NT2/D1 (cell line): ENCODE measurements around the gene KIF1A.

Experiments used
- DNase-seq: peaks from one replicate; pipeline ENCODE4 v3.0.0-alpha.2; 2011; ENCODE audit warnings: low read depth, low spot score
- H3K27me3 ChIP-seq: 2 replicates; pipeline ENCODE4 v1.6.0; 2011; ENCODE audit warnings: mild to moderate bottlenecking; ENCODE audit not compliant: insufficient read length, insufficient read depth
- H3K36me3 ChIP-seq: 2 replicates; pipeline ENCODE4 v1.6.1; 2011; ENCODE audit warnings: mild to moderate bottlenecking, low read length, mixed read lengths; ENCODE audit not compliant: insufficient read depth, insufficient read length
- H3K4me1 ChIP-seq: 2 replicates; pipeline ENCODE4 v1.5.1; 2011; ENCODE audit not compliant: insufficient read depth, insufficient read length
- H3K4me3 ChIP-seq: 2 replicates; pipeline ENCODE4 v1.5.1; 2011; ENCODE audit warnings: low read depth; ENCODE audit not compliant: insufficient read length
- H3K9ac ChIP-seq: 2 replicates; pipeline ENCODE4 v1.6.0; 2011; ENCODE audit warnings: low read depth; ENCODE audit not compliant: insufficient read length
- H3K9me3 ChIP-seq: 2 replicates; pipeline ENCODE4 v1.5.1; 2011; ENCODE audit warnings: mild to moderate bottlenecking, low read length; ENCODE audit not compliant: insufficient read depth
- SUZ12 ChIP-seq: IDR thresholded peaks from 2 replicates; pipeline ENCODE4 v1.6.1; 2011; ENCODE audit not compliant: insufficient read length, insufficient read depth; ENCODE audit errors: extremely low read depth
- YY1 ChIP-seq: IDR thresholded peaks from 2 replicates; pipeline ENCODE4 v1.6.1; 2011; ENCODE audit not compliant: insufficient read length, insufficient read depth
- ZNF274 ChIP-seq: IDR thresholded peaks from 2 replicates; pipeline ENCODE4 v1.6.1; 2011; ENCODE audit warnings: mild to moderate bottlenecking, low read depth, low read length

Gene KIF1A

DNA sequence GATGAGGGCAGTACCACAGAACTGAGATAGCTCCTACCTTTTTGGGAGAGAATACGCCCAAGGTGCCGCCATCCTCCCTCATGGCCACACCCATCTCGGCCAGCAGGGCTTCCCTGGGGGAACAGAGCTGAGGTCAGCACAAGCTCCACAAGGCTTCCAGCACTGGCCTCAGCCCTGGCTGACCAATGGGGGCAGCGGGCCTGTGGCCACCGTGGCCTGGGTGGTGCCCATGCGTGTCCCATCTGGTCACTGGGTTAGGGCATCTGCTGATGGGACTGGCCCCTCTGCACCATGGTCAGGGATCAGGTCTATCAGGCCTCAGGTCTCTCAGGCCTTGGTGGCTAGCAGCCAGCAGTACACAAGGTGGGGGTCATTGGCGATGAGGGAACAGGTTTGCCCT is 50.9 kb downstream of the KIF1A start:
- no peak for TF ChIP-seq SUZ12
- TF ChIP-seq YY1, result no peak
- TF ChIP-seq ZNF274, result no peak
- H3K9ac ChIP-seq, result no peak overlapping the region
- H3K4me1 ChIP-seq, result peaks cover 13% of the 10 kb centered on the region
- no peak overlapping the region for H3K4me3 ChIP-seq
- peaks cover 14% of the 10 kb centered on the region for H3K36me3 ChIP-seq
- H3K27me3 ChIP-seq, result no peaks in the 10 kb centered on the region
- no peaks in the 10 kb centered on the region for H3K9me3 ChIP-seq
- DNase-seq, result no peak

DNA sequence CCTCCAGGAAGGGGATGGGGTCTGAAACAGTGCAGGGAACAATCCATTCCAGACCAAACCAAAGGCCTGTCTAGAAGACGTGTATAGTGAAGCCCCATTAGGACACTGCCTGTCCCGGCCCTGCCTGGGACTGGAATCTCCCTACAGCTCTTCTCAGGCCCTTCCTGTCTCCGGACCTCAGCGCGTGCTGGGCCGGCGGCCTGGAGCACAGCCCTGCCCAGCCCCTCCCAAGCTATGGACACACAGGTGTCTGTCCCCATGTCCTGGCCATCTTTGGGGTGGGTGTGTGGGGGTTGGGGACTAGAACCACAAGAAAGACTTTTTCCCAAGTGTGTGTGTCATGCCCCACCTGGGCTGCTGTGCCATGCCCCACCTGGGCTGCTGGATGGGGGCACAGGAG is 51.8 kb downstream of the KIF1A start:
- H3K4me1 ChIP-seq, result peaks cover 13% of the 10 kb centered on the region
- DNase-seq, result no peak
- H3K27me3 ChIP-seq, result no peaks in the 10 kb centered on the region
- peaks cover 14% of the 10 kb centered on the region for H3K36me3 ChIP-seq
- H3K9ac ChIP-seq, result no peak overlapping the region
- no peak overlapping the region for H3K4me3 ChIP-seq
- no peaks in the 10 kb centered on the region for H3K9me3 ChIP-seq
- TF ChIP-seq ZNF274, result no peak
- no peak for TF ChIP-seq YY1

DNA sequence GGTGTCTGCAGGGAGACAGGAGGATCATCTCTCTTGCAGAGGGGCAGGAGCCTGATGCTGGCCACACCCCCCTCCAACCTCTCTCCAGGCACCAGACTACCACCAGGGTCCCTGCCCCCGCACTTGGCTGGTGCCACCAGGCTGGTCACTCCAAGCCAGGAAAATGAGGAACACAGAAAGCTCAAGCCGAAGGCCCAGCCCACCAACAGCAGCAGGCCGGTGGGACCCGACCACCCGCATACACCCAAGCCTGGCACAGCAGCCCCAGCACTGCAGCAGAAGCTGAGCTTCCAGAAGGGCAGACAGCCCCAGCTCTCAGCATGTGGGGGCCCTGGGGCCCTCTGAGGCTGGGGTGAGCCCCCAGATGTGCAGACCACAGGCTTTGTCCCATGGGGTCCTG is 52.7 kb downstream of the KIF1A start:
- DNase-seq, result no peak
- TF ChIP-seq YY1, result no peak
- H3K27me3 ChIP-seq, result no peaks in the 10 kb centered on the region

DNA sequence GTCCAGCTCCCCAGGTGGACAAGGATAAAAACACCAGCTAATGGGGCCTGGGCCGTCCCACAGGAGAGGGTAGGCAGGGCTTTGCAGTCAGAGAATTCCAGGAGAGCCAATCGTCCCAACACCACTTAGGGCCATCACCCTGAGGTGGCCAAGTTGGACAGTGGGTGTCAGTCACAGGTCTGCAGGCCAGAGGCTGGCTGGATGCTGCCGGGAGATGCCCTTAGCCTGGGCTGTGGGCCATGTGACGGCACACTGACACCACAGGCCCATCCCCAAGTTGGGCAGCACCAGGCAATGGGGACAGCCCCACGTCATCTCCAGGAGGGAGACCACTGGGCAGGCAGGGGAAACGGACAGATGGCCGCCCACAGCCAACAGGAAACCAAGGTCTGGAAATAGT is 53.9 kb downstream of the KIF1A start:
- H3K4me3 ChIP-seq, result no peak overlapping the region
- H3K9me3 ChIP-seq, result no peaks in the 10 kb centered on the region
- H3K36me3 ChIP-seq, result peaks cover 19% of the 10 kb centered on the region
- DNase-seq, result no peak
- TF ChIP-seq ZNF274 (no peak), YY1 (no peak), SUZ12 (no peak)
- no peak overlapping the region for H3K9ac ChIP-seq
- no peaks in the 10 kb centered on the region for H3K27me3 ChIP-seq
- peaks cover 13% of the 10 kb centered on the region for H3K4me1 ChIP-seq

More for the DNA sequence above, 52.7 kb downstream of the KIF1A start:
- no peak overlapping the region for H3K9ac ChIP-seq
- peaks cover 15% of the 10 kb centered on the region for H3K4me1 ChIP-seq
- H3K9me3 ChIP-seq, result no peaks in the 10 kb centered on the region
- H3K36me3 ChIP-seq, result peaks cover 15% of the 10 kb centered on the region
- no peak overlapping the region for H3K4me3 ChIP-seq

DNA sequence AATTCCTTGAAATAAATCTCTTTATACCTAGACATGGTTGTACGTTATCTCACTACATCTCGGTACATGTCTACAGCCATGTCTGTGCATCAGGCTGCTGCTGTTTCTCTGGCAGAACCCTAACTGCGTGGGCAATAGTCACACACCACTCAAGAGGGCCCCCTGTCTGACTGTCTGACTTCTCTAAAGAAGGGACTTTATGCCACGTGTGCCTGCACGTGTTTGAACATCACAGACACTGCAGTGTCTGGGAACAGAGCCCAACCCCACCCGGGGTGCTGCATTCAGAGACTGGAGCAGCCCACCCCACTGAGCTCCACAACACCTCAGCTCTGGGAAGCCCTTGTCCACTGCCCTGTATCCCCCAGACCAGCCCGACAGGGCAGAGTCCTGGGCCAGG is 55.0 kb downstream of the KIF1A start:
- Histone ChIP-seq H3K9ac (no peak overlapping the region), H3K4me1 (peaks cover 21% of the 10 kb centered on the region), H3K27me3 (no peaks in the 10 kb centered on the region), H3K4me3 (no peak overlapping the region), H3K9me3 (no peaks in the 10 kb centered on the region), H3K36me3 (peaks cover 21% of the 10 kb centered on the region)
- TF ChIP-seq YY1 (no peak), ZNF274 (no peak), SUZ12 (no peak)
- no peak for DNase-seq

DNA sequence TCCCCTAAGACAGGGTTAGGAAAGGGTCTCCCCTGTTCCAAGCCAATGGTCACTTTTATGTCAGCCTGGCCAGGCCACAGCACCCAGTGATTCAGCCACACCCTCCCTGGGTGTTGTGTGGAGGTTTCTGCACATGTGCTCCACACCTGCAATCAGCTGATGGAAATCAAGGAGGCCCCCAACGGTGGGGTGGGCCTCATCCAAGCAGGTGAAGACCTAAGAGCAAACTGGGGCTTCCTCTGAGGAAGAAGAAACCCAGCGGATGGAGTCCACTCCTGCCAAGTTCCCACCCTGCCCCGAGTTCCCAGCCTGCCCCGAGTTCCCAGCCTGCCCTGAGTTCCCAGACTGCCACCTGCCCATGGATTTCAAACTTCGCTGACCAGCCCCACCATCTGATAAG is 55.4 kb downstream of the KIF1A start:
- no peak overlapping the region for H3K9ac ChIP-seq
- H3K4me1 ChIP-seq, result peaks cover 24% of the 10 kb centered on the region
- TF ChIP-seq SUZ12, result no peak
- H3K4me3 ChIP-seq, result no peak overlapping the region
- no peak for DNase-seq
- no peaks in the 10 kb centered on the region for H3K9me3 ChIP-seq
- H3K36me3 ChIP-seq, result peaks cover 20% of the 10 kb centered on the region
- no peaks in the 10 kb centered on the region for H3K27me3 ChIP-seq

DNA sequence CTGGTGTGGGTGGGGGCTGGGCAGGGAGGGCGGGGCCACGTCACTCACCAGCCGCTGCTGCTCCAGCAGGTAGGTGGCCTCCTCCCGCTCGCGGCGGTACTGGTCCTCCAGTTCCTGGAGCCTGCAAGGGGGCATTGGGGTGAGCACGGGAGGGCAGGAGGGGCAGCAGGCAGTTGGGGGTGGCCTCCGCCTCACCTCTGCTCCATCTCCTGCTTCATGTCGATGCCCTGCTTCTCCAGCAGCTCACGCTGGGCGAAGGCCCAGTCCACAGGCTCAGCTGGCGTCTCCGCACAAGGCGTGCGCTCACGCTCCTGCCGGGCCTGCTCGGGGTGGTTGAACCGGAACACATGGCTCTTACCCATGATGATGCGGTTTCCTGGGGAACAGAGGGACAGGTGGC is 57.0 kb downstream of the KIF1A start:
- no peak for DNase-seq
- H3K4me1 ChIP-seq, result peaks cover 30% of the 10 kb centered on the region
- H3K9ac ChIP-seq, result no peak overlapping the region
- H3K27me3 ChIP-seq, result no peaks in the 10 kb centered on the region
- no peak overlapping the region for H3K4me3 ChIP-seq
- H3K36me3 ChIP-seq, result peaks cover 16% of the 10 kb centered on the region
- TF ChIP-seq SUZ12, result no peak
- no peaks in the 10 kb centered on the region for H3K9me3 ChIP-seq

DNA sequence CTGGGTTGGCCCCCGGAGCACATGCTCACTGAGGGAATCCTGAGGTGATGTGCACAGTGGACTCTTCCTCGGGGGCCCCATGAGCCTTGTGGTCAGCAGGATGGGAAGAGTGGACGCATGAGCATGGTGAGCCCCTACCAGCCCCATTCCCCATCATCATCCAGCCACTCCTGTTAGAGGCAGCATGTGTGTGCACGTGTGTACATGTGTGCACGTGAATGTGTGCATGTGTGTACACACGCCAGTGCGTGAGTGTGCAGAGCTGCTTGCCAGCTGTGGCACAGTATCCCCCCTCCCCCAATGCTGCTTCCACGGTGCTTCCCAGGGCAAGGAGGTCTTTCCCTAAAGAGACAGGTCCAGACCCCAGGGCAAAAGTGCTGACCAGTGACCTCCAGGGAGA is 57.8 kb downstream of the KIF1A start:
- Histone ChIP-seq H3K4me1 (peaks cover 26% of the 10 kb centered on the region), H3K36me3 (peaks cover 17% of the 10 kb centered on the region), H3K9me3 (no peaks in the 10 kb centered on the region), H3K27me3 (no peaks in the 10 kb centered on the region), H3K4me3 (no peak overlapping the region), H3K9ac (no peak overlapping the region)
- no peak for TF ChIP-seq ZNF274
- no peak for DNase-seq
